ENCODE results near the gene ETV6.

Gene ETV6

DNA sequence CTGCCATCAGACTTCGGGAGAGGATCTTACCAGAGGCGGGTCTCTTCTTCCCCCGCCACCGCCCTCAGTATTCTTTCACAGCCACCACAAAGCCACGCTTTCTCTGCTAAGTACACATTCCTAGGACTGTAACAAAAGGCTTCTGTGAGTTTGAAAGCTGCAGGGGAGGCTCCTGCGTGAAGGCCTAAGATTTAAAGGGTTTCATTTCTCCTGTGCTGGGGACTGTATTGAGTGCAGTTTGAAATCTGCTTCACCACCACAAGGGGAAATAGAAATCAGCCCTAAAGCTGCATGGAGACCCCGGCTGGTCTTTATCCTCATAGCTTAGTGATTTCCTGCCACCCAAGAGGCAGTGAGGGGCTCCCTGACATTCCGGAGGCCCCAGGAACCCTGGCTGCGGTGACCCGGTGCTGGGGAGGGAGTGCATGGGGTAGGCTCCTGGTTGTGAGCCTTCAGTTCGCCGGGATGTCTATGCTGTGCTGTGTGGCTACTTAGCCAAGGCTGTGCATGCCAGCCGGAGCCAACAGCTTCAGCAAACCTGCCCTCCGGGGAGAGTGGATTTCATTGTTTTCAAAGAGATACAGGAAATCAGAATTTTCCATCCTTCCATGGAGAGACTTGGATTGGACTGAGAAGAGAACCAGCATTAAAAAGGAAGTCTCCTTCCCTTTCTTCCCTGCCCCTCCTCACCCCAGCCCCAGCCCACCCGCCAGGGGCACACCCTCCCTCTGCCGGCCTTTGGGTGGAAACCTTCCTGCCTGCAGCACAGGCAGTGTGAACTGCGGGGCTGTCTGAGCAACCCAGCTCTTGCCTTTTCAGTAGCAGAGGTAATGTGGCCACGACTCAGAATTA, 163.3 kb downstream of the ETV6 start:
- no peak for DNase-seq

DNA sequence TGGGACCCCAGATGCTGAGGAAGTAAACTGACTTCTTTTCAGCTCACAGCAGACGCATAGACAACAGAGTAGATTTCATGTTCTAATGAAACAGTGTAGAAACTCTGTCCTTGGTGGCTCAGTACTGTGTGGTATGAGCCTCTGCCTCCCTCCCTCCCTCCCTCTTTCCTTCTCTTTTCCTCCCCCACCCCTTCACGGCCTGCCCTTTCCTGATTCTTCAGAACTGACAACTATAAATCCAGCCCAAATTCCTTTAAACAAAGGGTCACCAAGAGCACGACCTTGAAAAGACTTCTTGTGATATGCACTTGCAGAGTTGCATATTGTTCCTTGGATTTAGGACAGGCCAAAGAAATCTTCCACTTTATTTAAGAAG, 164.0 kb downstream of the ETV6 start:
- DNase-seq = no peak

DNA sequence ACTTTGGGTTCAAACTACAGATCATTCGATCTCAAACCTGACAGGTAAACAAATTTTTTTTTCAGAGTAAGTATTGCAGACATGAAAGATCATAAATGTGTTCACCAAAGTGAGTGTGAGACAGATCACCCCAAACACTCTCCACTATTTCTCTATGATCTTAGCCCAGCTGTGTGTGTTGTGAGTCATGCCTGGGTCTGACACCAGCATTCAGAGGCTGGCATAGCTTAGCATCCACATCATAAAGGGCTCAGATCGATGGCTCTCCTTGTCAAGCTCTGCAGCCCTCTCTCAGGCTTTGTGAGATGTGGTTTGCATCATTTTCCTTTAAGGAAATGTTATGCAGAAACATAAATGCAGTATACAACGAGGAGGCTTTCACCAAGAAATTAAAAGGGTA, 164.9 kb downstream of the ETV6 start:
- DNase-seq = peak; percentile 27

DNA sequence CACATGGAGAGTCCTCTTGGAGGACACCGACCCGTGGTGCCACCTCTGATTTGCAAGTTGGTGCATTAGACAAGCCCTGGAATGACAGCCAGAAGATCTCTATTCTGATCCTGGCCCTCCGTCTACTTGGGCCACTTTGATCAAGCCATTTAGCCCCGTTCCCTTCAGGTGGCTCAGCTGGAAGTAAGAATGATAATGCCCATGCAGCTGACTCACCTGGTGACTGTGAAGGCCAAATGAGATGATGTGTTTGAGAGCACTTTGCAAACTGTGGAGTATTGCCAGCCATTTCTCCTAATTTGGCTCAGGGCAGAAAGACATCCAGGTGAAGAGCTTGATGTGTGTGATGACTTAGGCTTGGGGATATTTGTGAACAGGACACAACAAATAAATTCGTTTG, 165.9 kb downstream of the ETV6 start:
- no peak for DNase-seq

DNA sequence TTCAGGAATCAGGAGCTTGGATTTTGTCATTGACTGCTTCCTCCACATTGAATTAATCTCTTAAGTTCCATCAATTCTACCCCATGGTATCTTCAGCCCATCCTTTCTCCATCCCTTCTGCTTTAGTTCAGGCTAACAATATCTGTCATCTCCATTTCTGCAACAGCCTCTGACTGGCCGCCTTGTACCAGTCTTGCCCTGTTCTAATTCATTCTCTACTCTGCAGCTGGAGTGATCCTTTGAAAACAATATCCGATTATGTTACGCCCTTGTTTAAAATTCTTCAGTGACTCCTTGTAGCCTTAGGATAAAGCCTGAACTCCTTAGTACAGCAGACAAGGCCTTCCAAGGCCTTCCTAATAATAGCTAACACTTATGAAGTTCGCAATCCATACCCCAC, 170.2 kb downstream of the ETV6 start:
- no peak for DNase-seq

DNA sequence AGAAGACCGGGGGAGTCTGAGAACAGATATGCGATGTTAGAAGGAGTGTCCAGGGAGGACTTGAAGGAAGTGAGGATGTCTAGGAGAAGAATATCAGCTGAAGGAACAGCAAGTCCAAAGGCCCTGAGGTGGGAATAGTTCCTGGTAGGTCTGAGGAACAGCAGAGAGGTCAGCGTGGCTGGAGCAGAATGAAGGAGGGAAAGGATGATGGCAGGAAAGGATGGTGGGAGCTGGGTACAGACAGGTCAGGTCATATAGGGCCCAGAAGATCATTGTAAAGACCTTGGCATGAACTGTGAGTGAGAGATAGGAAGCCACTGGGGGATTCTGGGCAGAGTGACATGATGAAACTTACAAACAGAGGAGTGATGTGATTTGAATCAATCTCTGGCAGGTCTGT, 171.0 kb downstream of the ETV6 start:
- no peak for DNase-seq

DNA sequence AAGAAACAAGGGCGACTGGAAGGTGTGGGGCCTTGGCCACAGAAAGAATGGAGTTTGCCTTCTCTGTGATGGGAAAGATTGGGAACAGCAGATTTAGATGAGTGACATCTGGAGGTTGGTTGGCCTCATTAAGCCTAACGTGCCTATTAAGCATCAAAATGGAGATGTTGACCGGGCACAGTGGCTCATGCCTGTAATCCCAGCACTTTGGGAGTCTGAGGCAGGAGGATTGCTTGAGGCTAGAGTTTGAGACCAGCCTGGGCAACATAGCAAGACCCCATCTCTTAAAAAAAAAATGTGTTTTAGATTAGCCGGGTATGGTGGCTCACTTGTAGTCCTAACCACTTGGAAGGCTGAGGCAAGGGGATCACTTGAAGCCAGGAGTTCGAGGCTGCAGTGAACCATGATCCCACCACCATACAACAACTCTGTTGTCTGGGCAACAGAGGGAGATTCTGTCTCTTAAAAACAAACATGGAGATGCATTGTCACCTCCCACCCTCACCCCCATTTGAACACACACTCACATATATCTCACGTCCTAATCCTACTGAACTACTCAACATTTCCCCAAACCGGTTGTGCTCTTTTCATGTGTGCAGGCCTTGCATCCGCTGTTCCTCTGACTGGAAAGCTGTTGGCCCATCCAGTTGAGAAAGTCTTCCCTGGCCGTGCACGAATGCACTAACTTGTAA, 172.1 kb downstream of the ETV6 start:
- no peak for DNase-seq

DNA sequence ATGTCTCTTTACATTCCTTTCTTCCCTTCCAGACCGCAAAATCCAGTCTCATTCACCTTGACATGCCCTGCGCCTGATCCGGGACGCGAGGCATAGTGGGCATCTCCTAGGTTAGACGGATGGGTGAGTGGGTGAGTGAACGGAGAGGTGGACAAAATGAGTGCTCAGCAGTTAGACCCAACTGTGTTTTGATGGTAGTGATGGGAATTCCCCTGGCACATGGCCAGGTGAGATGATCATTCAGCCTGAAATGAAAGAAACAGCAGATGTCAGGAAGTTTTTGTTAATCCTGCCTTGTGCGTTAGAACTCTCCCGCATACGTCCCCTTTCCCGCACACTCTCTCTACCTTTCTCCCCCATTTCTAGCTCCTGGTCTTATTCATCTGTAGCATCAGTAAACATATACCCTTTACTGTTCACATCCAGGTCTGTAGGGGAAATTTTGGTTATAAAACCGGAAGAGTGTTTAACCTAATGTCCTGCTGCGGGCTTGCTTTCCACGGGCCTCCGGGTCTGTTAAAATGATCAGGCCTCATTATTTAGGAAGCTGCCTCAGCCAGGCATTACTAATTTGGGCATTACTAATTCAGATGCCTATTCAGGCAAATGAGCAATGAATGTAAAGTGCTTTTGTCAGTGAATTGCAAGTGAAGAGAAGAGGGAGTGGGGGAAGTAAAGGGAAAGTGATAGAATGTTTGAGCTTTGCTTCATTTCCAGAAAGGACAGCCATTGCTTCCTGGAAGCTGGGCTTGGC, 172.8 kb downstream of the ETV6 start:
- peak; percentile 74 for DNase-seq

DNA sequence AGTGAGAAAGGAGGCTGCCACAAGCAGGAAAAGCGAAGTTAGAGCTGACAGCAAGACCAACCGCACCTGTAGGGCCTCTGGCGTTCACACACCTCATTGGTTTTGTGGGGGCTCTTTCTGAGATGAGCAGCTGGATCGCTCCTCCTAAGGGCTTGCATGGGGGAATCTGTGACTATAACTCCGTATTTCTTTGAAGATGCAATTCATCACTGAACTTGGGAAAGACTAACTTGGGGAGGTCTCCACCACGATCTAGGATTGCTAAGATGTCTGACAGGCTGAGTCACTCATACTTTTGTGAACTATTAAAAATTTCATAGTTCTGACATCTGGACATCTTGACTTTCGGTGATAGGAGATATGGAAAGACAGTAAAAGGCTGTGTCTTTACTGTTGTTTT, 173.6 kb downstream of the ETV6 start:
- no peak for DNase-seq

DNA sequence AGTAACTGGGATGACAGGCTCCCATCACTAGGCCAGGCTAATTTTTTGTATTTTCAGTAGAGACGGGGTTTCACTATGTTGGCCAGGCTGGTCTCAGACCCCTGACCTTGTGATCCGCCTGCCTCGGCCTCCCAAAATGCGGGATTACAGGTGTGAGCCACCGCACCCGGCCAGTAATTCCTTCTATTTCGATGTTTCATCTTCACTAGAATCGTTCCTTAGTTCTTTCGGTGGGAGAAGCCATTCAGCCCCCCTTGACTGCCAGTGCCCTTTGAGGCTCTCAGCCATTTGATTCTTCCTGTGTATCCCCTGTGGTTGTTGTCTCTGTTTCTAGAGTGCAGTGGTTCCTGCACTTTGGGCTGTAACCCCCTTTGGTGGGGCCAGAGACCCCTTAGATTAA, 174.1 kb downstream of the ETV6 start:
- no peak for DNase-seq

DNA sequence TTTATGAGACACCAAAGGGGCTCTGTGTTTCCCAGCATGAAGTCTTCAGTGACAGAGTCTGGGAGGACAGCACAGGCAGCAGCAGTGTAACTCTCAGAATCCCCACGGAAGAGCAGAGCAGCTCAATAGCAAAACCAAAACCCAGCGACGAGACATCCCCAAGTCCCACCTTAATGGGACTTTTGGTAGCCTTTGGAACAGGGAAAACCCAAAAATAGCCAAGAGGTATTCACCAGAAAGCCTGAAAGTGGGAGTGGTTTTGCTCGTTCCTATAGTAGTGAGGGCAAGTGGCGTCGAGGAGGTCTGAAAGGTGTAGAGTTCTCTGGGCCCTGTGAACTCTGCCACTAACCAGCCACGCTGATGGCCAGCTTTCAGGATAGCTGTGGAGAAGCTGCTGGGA, 174.6 kb downstream of the ETV6 start:
- DNase-seq = no peak

DNA sequence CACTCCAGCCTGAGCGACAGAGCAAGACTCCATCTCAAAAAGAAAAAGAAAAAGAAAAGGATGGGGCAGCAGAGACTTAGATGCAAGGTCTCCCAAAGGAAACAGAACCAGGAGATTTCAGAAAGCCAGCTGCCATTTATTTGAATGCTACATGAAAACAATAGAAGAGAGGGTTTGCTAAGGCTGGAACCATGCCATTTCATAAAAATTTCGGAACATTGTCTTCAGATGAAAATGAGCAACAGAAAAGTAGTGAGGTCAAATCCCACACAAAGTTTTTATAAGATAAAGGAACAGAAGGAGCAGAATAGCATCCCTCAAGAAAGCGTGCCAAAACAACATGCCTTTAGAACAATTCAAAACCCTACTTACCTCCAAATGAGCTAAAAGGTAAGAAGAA, 175.3 kb downstream of the ETV6 start:
- DNase-seq = no peak

DNA sequence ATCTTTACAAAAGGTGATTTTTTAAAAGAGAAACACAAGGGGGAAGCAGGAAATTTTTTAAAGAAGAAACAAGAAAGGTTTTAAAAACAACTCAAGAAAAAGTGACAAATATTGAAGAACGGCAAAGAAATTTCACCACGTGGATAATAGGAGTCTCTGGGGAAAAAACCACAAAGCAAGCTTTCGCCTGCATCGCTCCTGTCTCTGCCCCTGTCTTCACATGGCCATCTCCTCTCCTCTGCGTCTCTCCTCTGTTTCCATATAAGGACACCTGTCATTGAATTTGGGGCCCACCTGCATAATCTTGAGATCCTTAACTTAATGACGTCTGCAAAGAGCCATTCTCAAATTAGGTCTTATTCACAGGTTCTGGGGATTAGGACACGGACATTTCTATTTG, 175.8 kb downstream of the ETV6 start:
- DNase-seq = no peak

DNA sequence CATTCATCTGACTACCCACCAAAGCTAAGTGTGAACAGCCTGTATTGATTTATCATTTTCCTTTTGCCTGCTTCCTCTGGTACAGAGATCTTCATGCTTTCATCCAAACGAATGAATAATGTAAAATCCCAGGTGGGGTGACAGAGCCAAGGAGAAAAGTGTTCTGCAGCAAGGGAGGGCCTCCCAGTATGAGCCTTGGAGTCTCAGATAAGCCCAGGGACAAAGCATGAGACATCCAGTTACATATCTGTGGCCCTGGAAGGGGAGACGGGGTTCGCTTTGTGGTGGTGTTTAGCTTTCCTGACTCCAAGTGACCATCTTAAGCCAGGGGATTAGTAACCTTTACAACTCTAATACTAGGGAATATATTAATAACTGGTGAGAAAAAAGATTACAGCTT, 177.1 kb downstream of the ETV6 start:
- DNase-seq = no peak

DNA sequence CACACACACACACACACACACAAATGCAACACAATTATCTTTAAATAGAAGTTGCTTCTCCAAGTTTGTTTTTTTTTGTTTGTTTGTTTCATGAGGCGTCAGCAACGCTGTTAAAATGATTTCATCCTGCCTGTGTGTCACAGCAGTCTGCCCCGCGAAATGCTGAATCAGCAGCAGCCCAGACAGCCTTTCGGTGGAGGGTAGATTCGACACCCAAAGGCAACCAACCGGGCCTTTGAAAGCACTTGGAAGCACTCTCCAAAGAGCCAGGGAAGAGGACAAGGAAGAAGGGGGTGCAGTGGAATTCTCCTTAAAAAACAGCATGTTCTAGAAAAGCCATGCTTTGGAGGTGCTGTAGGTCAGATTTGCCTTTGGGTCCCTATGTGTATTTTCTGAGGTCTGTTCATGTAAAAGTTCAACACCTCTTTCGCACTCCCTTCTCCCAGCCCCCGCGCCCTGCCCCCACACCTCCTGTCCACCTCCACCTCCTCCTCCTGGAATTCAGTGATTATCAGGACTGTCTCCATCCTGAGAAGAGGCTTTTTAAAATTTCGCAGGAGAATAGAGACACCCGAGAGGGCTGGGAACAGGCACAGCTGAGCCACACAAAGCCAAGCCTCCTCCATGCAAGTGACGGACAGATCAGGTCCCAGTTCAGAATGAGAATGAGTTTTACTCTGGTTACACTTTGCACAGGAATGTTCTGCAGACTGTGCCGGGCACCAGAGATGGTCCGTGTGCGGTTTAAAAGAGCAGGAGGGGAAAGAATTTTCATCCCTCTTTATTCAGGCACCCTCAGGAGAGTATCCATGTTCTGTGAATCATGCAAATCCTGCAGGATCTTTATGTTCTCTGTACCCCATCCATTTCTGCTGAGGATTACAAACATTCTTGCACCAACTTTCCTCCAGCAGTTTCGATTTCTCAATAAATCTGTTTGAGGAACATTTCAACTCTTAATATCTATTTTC, 177.9 kb downstream of the ETV6 start:
- DNase-seq = no peak

DNA sequence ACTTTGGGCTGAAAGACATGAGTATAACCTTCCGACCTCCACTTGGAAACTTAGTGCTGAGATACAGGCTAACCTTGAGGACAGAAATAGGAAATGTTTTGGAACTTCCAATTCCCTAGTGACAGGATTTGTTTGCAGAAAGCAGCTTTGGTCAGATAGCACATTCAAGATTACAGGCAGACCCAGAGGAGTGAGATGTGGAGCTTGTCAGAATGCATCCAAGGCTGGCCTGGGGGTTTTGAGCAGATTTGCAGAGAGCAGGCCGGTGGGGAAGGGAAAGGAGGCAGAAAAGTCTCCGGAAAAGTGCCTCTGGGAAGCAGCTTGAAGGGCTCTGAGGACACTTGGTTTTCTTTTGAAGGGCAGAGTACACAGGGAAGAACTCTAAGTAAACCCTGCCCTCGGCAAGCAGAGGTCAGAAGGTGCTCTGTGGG, 180.3 kb downstream of the ETV6 start:
- DNase-seq = no peak

DNA sequence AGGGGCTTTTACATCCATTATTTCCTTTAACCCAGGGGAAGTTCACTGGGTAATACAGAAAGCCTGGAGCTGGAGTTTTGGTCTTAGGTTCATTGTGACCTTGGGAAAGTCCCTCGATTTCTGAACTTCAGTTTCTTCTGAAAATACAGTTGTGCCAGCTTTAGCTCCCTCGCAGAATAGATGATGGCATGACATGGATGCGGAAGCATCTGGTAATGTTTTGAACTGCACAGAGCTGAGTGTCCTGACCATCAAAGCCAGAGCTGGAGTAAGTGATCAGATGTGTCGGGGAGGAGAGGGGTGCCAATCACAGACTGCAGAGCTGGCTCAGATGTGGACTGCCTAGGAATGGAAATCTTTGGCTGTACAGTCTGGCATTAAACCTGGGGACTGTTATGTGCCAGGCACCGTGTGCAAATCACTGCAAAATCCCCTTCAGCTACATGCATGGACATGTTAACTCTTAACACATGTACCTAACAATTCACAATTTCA, 180.9 kb downstream of the ETV6 start:
- no peak for DNase-seq

DNA sequence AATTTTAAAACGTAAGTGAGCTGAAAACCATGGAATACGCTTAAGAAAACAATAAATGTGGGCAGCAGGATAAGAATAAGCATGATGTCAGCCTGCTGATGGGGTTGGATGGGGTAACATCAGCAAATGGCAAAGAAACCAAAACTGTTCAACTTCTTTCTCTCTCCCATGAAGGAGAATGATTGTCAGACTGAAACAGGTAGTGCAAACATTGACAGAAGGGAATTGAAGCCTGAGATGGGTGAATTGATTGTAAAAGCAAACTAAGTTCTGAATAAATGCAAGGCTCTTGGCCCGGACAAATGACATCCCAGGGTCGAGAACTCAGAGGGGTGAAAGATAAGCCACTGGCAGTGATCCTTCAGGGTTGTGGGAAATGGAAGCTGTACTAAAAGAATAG, 182.6 kb downstream of the ETV6 start:
- DNase-seq = no peak

DNA sequence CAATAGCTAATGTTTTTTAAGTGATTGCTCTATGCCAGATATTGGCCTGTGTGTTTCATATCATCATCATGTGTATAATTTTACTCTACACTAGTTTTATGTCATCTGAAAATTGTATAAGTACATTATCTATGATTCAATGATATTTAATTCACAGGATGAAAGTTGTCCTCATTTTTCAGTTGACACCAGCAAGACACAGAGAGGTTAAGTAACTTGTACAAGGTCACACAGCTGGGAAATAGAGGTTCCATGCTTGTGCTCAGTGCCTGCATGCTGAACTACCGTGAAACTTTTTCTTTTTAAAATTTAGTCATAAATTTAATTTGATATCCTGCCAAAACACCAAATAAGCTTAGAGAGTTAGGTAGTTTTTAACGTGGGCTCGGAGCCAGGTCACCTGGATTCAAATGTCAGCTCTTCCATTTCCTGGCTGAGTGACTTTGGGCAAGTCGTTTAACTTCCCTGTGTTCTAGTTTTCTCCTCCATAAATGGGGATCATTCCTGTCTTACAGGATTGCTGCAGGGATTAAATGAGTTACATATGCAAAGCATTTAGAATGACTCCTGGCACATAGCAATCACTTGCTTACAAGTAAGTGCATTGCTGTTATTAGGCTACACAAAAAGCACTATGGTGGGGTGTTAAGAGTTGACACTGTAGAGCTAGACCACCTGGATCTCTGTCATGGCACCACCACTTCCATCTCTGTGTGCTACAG, 183.9 kb downstream of the ETV6 start:
- no peak for DNase-seq

DNA sequence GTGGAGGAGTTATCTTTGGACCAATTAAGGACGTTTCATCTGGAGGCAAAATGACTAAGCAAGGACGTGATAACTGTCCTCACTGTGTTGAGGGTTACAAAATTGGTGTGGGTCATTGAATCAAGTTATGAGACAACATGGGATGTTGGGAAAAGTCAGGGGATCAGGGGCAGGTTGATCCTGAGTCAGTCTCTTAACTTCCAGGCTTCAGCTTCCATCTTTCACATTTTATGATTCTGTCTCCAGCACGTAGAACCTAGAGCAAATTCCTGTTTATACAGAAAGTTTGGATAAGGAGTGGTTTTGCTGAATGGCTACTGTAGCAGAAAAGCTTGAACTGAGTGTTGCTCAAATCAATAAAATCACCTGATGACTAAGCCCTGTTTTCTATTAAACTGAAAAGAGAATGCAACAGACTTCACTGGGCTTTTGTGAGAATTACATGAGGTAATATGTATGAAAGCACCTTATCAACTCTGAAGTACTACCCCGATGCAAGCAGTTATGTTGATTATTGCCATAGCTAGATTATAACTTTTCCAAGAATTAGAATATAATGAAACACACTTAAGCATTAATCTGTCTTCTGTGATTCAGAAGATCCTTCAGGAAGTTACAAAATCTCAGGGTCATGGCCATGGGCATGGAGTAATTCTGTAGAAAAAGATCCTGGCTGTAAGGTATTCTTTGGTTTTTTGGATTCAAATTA, 184.8 kb downstream of the ETV6 start:
- no peak for DNase-seq

DNA sequence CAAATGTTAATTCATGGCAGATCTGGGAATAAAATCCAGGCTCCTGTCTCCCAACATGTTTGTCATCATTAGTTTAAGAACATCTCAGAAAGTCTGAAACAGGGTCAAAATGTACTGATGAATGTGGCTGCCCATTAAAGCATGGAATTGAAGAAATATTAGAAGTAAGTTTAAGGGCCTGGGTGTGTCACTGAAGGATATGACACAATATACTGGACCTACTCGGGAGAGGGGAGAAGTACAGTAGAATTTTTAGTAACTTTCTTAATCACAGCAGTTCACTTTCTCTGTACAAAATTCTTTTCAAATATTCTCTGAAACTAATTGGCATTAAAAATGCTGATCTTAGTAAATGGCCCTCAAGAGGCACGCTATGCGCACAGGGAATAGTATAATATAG, 185.5 kb downstream of the ETV6 start:
- DNase-seq = no peak
